Aorta (tissue), 5 donors: ENCODE measurements around the gene XAB2. TPM values are rescaled to one million over a fixed set of nuclear protein-coding genes. Genes with fewer than 3 reads are reported as not detected.
A peak's percentile ranks its signal among the peaks of the same experiment; 100 is the strongest.

Source experiments
- ATAC-seq: fragments of 200-7000 bp; cut with Tn5 transposase; one replicate; pipeline ENCODE4 v1.9.1; 2022; ENCODE audit warnings: moderate library complexity; ENCODE audit not compliant: low FRiP score
- DNase-seq, 2 donors: peaks; one replicate each; pipeline ENCODE4 v3.0.0-alpha.2; 2020
- H3K27ac ChIP-seq, 2 donors: one replicate each; pipeline ENCODE4 v1.5.1; 2013; ENCODE audit warnings: low read length in 2 of 2, mild to moderate bottlenecking in 2 of 2, moderate library complexity in 2 of 2, control low read depth in 1 of 2, inconsistent platforms in 1 of 2, low read depth in 1 of 2
- H3K27me3 ChIP-seq, 2 donors: one replicate each; pipeline ENCODE4 v1.6.1; 2013; ENCODE audit warnings: control low read depth in 1 of 2, low read length in 1 of 2, mild to moderate bottlenecking in 1 of 2, moderate library complexity in 1 of 2; ENCODE audit not compliant: insufficient read depth in 2 of 2, control insufficient read depth in 1 of 2
- H3K36me3 ChIP-seq, 2 donors: one replicate each; pipeline ENCODE4 v1.6.1; 2013; ENCODE audit warnings: control low read depth in 1 of 2, low read length in 1 of 2, mild to moderate bottlenecking in 1 of 2; ENCODE audit not compliant: insufficient read depth in 2 of 2, control insufficient read depth in 1 of 2
- H3K4me1 ChIP-seq, 2 donors: one replicate each; pipeline ENCODE4 v1.6.1; 2013; ENCODE audit warnings: low read length in 2 of 2, control low read depth in 1 of 2, mild to moderate bottlenecking in 1 of 2, moderate library complexity in 1 of 2; ENCODE audit not compliant: insufficient read depth in 2 of 2, control insufficient read depth in 1 of 2
- H3K4me3 ChIP-seq, 2 donors: one replicate each; pipeline ENCODE4 v1.5.1; 2013; ENCODE audit warnings: low read length in 2 of 2, control low read depth in 1 of 2, mild to moderate bottlenecking in 1 of 2
- H3K9me3 ChIP-seq: one replicate; pipeline ENCODE4 v1.6.1; 2013; ENCODE audit warnings: mild to moderate bottlenecking, low read length; ENCODE audit not compliant: control insufficient read depth
- WGBS, 2 donors: extraction: QIAGEN DNeasy Blood & Tissue Kit; methylation state at CpG; one replicate each; pipeline ENCODE4 v1.1.7; 2013; 5-methylcytosine and 5-hydroxymethylcytosine counted together
- intact Hi-C, 2 donors: fragments of 100-400 bp; cut with DNase I; formaldehyde crosslinking; loops; one replicate each; pipeline versions ENCODE4 v1.14.2 to v1.15.0; 2022
- polyA plus RNA-seq, 2 donors: library from polyadenylated mRNA; stranded (reverse); fragments of 200-250 nt; gene quantifications; one replicate each; pipeline ENCODE4 v1.2.3, GENCODE V29; 2013
- total RNA-seq, 2 donors: library from RNA; stranded (reverse); fragmentation: NEBNext Ultra II Directional; extraction: Animal tissue kit (Norgen Biotek cat#: 25700); gene quantifications; one replicate each; pipeline ENCODE4 v1.2.1, GENCODE V29; 2021
- donor health status: healthy with polysubstance abuse.
- donor health status: Bipolar disorder and iron deficiency.
- donor health status: DM: no; HTN: no; CAD: no.
- donor health status: DM: no; HTN: no; CAD: no.
- donor health status: DM: yes; HTN: yes; CAD: no.

XAB2 gene
- total and polyA plus RNA-seq, 4 donors, result 17.0 to 93.8 (median 29.7) TPM

GRCh38 chr19:7603919-7604318 is 25.4 kb downstream of the XAB2 start:
- Histone ChIP-seq H3K27me3 (no peaks in the 10 kb centered on the region), H3K4me1 (no peaks in the 10 kb centered on the region), H3K9me3 (no peaks in the 10 kb centered on the region), H3K36me3 (no peaks in the 10 kb centered on the region), H3K4me3 (no peak overlapping the region), H3K27ac (no peak overlapping the region)
- intact Hi-C loops, result no loop called here
- DNase-seq (no peak), ATAC-seq (no peak)
- WGBS, 2 donors, result 65 to 76% methylated on average over 9 of the region's 9 CpGs

GRCh38 chr19:7602935-7603497 is 26.3 kb downstream of the XAB2 start:
- 72 to 77% methylated on average over 11 of the region's 11 CpGs for WGBS, 2 donors
- DNase-seq, result no peak
- H3K9me3 ChIP-seq, result no peaks in the 10 kb centered on the region
- no peak overlapping the region for H3K27ac ChIP-seq
- H3K36me3 ChIP-seq, result no peaks in the 10 kb centered on the region
- no peak for ATAC-seq
- no peaks in the 10 kb centered on the region for H3K4me1 ChIP-seq
- H3K4me3 ChIP-seq, result no peak overlapping the region
- H3K27me3 ChIP-seq, result no peaks in the 10 kb centered on the region
- intact Hi-C loops, result no loop called here

- Histone ChIP-seq H3K36me3 (no peaks in the 10 kb centered on the region), H3K9me3 (no peaks in the 10 kb centered on the region), H3K27ac (no peak overlapping the region), H3K4me1 (no peaks in the 10 kb centered on the region), H3K27me3 (no peaks in the 10 kb centered on the region), H3K4me3 (no peak overlapping the region)
- 39 to 43% methylated on average over 12 to 15 of the region's 15 CpGs for WGBS, 2 donors
- ATAC-seq (no peak), DNase-seq (no peak)
- intact Hi-C loops, result no loop called here
Observed at GRCh38 chr19:7602240-7602934, 27.0 kb downstream of the XAB2 start.

GRCh38 chr19:7600721-7601120 is 28.6 kb downstream of the XAB2 start:
- ATAC-seq, result no peak

GRCh38 chr19:7598180-7598579 is 31.2 kb downstream of the XAB2 start:
- Histone ChIP-seq H3K27ac (no peak overlapping the region), H3K27me3 (no peaks in the 10 kb centered on the region), H3K4me3 (no peak overlapping the region), H3K4me1 (no peaks in the 10 kb centered on the region), H3K9me3 (no peaks in the 10 kb centered on the region), H3K36me3 (no peaks in the 10 kb centered on the region)
- intact Hi-C loops, result no loop called here
- 75 to 81% methylated on average over 6 of the region's 6 CpGs for WGBS, 2 donors
- ATAC-seq (no peak), DNase-seq (no peak)

More at GRCh38 chr19:7600721-7601120, 28.6 kb downstream of the XAB2 start:
- Histone ChIP-seq H3K27me3 (no peaks in the 10 kb centered on the region), H3K27ac (no peak overlapping the region), H3K4me3 (no peak overlapping the region), H3K4me1 (no peaks in the 10 kb centered on the region), H3K36me3 (no peaks in the 10 kb centered on the region), H3K9me3 (no peaks in the 10 kb centered on the region)
- no peak for DNase-seq
- intact Hi-C loops, result no loop called here

- no peaks in the 10 kb centered on the region for H3K27me3 ChIP-seq
- H3K4me3 ChIP-seq, result no peak overlapping the region
- 55 to 65% methylated on average over 9 of the region's 9 CpGs for WGBS, 2 donors
- no peaks in the 10 kb centered on the region for H3K36me3 ChIP-seq
- ATAC-seq (no peak), DNase-seq (no peak)
- intact Hi-C loops, result no loop called here
- H3K9me3 ChIP-seq, result no peaks in the 10 kb centered on the region
- no peak overlapping the region for H3K27ac ChIP-seq
- no peaks in the 10 kb centered on the region for H3K4me1 ChIP-seq
Observed at GRCh38 chr19:7597689-7598088, 31.7 kb downstream of the XAB2 start.

GRCh38 chr19:7596211-7596937 is 33.0 kb downstream of the XAB2 start:
- intact Hi-C loops, result no loop called here
- Histone ChIP-seq H3K9me3 (no peaks in the 10 kb centered on the region), H3K36me3 (no peaks in the 10 kb centered on the region), H3K4me3 (peak overlapping the region in 1 of 2 donors; percentile 22), H3K4me1 (no peaks in the 10 kb centered on the region), H3K27ac (no peak overlapping the region), H3K27me3 (no peaks in the 10 kb centered on the region)
- DNase-seq (no peak), ATAC-seq (no peak)
- WGBS, 2 donors, result 2 to 3% methylated on average over 47 to 70 of the region's 70 CpGs

- H3K27me3 ChIP-seq, result no peaks in the 10 kb centered on the region
- H3K4me3 ChIP-seq, result peak within 1 kb of the TSS; percentile 22 to 47
- no peaks in the 10 kb centered on the region for H3K36me3 ChIP-seq
- WGBS, 2 donors, result 1 to 2% methylated on average over 39 to 78 of the region's 78 CpGs
- intact Hi-C loops, result no loop called here
- DNase-seq (no peak), ATAC-seq (no peak)
- H3K9me3 ChIP-seq, result no peaks in the 10 kb centered on the region
- no peaks in the 10 kb centered on the region for H3K4me1 ChIP-seq
- H3K27ac ChIP-seq, result no peak within 1 kb of the TSS
Observed at GRCh38 chr19:7595466-7596133, 33.7 kb downstream of the XAB2 start, which contains the start of gene CAMSAP3. Gene CAMSAP3 (plus strand): TSS chr19:7595863. CDS start chr19:7596003, 140 bp downstream.
